H9 (cell line): ENCODE measurements around the gene ATAT1. TPM values are rescaled to one million over a fixed set of nuclear protein-coding genes. Genes with fewer than 3 reads are reported as not detected.

Experiments used
- DNase-seq: peaks from one replicate; pipeline ENCODE4 v3.0.0-alpha.2; 2017
- H2AFZ ChIP-seq: one replicate; pipeline ENCODE4 v1.6.1; 2013; ENCODE audit warnings: mild to moderate bottlenecking, low read length, control low read depth, moderate library complexity
- H2AK5ac ChIP-seq: 2 replicates; pipeline ENCODE4 v1.6.1; 2013; ENCODE audit warnings: low read length, control low read depth, mixed read lengths; ENCODE audit not compliant: insufficient read length
- H2BK120ac ChIP-seq: one replicate; pipeline ENCODE4 v1.6.1; 2013; ENCODE audit warnings: low read depth, mild to moderate bottlenecking, low read length, control low read depth, inconsistent platforms; ENCODE audit not compliant: poor library complexity, severe bottlenecking
- H2BK12ac ChIP-seq: 2 replicates; pipeline ENCODE4 v1.6.1; 2013; ENCODE audit warnings: low read length, control low read depth, mixed read lengths, low read depth; ENCODE audit not compliant: insufficient read length
- H2BK15ac ChIP-seq: 2 replicates; pipeline ENCODE4 v1.6.1; 2013; ENCODE audit warnings: low read depth, low read length, control low read depth
- H2BK20ac ChIP-seq: one replicate; pipeline ENCODE4 v1.6.1; 2013; ENCODE audit warnings: low read depth, mild to moderate bottlenecking, low read length, control low read depth, inconsistent platforms; ENCODE audit not compliant: poor library complexity, severe bottlenecking
- H2BK5ac ChIP-seq: 2 replicates; pipeline ENCODE4 v1.6.1; 2013; ENCODE audit warnings: low read length, control low read depth, mixed read lengths; ENCODE audit not compliant: insufficient read length
- H3K14ac ChIP-seq: 2 replicates; pipeline ENCODE4 v1.6.1; 2013; ENCODE audit warnings: low read length, control low read depth; ENCODE audit not compliant: insufficient read depth
- H3K18ac ChIP-seq: 2 replicates; pipeline ENCODE4 v1.6.1; 2013; ENCODE audit warnings: low read depth, mild to moderate bottlenecking, mixed read lengths, low read length, control low read depth; ENCODE audit not compliant: insufficient read length
- H3K23ac ChIP-seq: 2 replicates; pipeline ENCODE4 v1.6.1; 2013; ENCODE audit warnings: low read length, control low read depth, mixed read lengths, low read depth; ENCODE audit not compliant: insufficient read length
- H3K23me2 ChIP-seq: 2 replicates; pipeline ENCODE4 v1.6.1; 2013; ENCODE audit warnings: low read depth, mild to moderate bottlenecking, mixed read lengths, low read length, control low read depth; ENCODE audit not compliant: insufficient read length, poor library complexity, severe bottlenecking
- H3K27ac ChIP-seq: 2 replicates; pipeline ENCODE4 v1.5.1; 2013; ENCODE audit warnings: low read length, control low read depth, mixed read lengths, low read depth; ENCODE audit not compliant: insufficient read length
- H3K27me3 ChIP-seq: 2 replicates; pipeline ENCODE4 v1.6.1; 2013; ENCODE audit warnings: low read length, control low read depth, inconsistent platforms; ENCODE audit not compliant: insufficient read depth
- H3K4ac ChIP-seq: 2 replicates; pipeline ENCODE4 v1.6.1; 2013; ENCODE audit warnings: low read depth, mild to moderate bottlenecking, control low read depth, inconsistent platforms, low read length, moderate library complexity
- H3K4me1 ChIP-seq: 2 replicates; pipeline ENCODE4 v1.6.1; 2013; ENCODE audit warnings: low read length, control low read depth, inconsistent platforms; ENCODE audit not compliant: insufficient read depth
- H3K4me2 ChIP-seq: 2 replicates; pipeline ENCODE4 v1.6.1; 2013; ENCODE audit warnings: low read length, control low read depth, mixed read lengths; ENCODE audit not compliant: insufficient read length, insufficient read depth
- H3K56ac ChIP-seq: 2 replicates; pipeline ENCODE4 v1.6.1; 2013; ENCODE audit warnings: low read depth, mild to moderate bottlenecking, mixed read lengths, low read length, control low read depth; ENCODE audit not compliant: insufficient read length
- H3K79me1 ChIP-seq: 2 replicates; pipeline ENCODE4 v1.6.1; 2013; ENCODE audit warnings: low read depth, mild to moderate bottlenecking, moderate library complexity, low read length, control low read depth, inconsistent platforms; ENCODE audit not compliant: insufficient read depth, poor library complexity, severe bottlenecking
- H3K79me2 ChIP-seq: 2 replicates; pipeline ENCODE4 v1.6.1; 2013; ENCODE audit warnings: low read length, control low read depth, inconsistent platforms; ENCODE audit not compliant: insufficient read depth
- H3K9ac ChIP-seq: 2 replicates; pipeline ENCODE4 v1.6.1; 2013; ENCODE audit warnings: low read length, control low read depth, mixed read lengths; ENCODE audit not compliant: insufficient read length; ENCODE audit errors: extremely low read depth
- H3K9me3 ChIP-seq: one replicate; pipeline ENCODE4 v1.6.1; 2013; ENCODE audit warnings: low read depth, low read length, inconsistent platforms; ENCODE audit not compliant: control insufficient read depth
- H3T11ph ChIP-seq: one replicate; pipeline ENCODE4 v1.6.1; 2013; ENCODE audit warnings: mild to moderate bottlenecking, low read length, control low read depth, inconsistent platforms
- H4K20me1 ChIP-seq: one replicate; pipeline ENCODE4 v1.6.1; 2013; ENCODE audit not compliant: control insufficient read depth, insufficient read length, insufficient read depth
- H4K5ac ChIP-seq: 2 replicates; pipeline ENCODE4 v1.6.1; 2013; ENCODE audit warnings: low read depth, mild to moderate bottlenecking, mixed read lengths, low read length, control low read depth; ENCODE audit not compliant: insufficient read length
- H4K8ac ChIP-seq: replicated peaks from 2 replicates; pipeline ENCODE4 v1.6.1; 2013; ENCODE audit warnings: low read length, control low read depth, mixed read lengths, low read depth; ENCODE audit not compliant: insufficient read length
- H4K91ac ChIP-seq: 2 replicates; pipeline ENCODE4 v1.6.1; 2013; ENCODE audit warnings: low read depth, mild to moderate bottlenecking, moderate library complexity, mixed read lengths, low read length, control low read depth; ENCODE audit not compliant: insufficient read length
- H3K27ac Mint-ChIP-seq, 3 experiments: 2 replicates in 2 of 3; 3 replicates in 1 of 3; pipeline ENCODE4 v1.8.0; 2020 to 2021; ENCODE audit warnings: mixed read lengths in 3 of 3, mild to moderate bottlenecking in 1 of 3, moderate library complexity in 1 of 3
- H3K27me3 Mint-ChIP-seq: 2 replicates; pipeline ENCODE4 v1.8.0; 2021; ENCODE audit warnings: low read depth, mild to moderate bottlenecking, moderate library complexity, mixed read lengths
- H3K36me3 Mint-ChIP-seq, 3 experiments: 2 replicates in 2 of 3; 3 replicates in 1 of 3; pipeline ENCODE4 v1.8.0; 2020 to 2021; ENCODE audit warnings: low read depth in 3 of 3, mixed read lengths in 3 of 3; ENCODE audit not compliant: insufficient read depth in 1 of 3
- H3K4me1 Mint-ChIP-seq, 2 experiments: 2 replicates each; pipeline ENCODE4 v1.8.0; 2020; ENCODE audit warnings: mixed read lengths in 2 of 2
- H3K4me3 Mint-ChIP-seq, 2 experiments: 2 replicates in 1 of 2; 3 replicates in 1 of 2; pipeline ENCODE4 v1.8.0; 2020 to 2021; ENCODE audit warnings: mild to moderate bottlenecking in 2 of 2, mixed read lengths in 2 of 2, moderate library complexity in 1 of 2
- H3K9me3 Mint-ChIP-seq, 2 experiments: 2 replicates in 1 of 2; 3 replicates in 1 of 2; pipeline ENCODE4 v1.8.0; 2020; ENCODE audit warnings: mild to moderate bottlenecking in 2 of 2, mixed read lengths in 2 of 2, moderate library complexity in 1 of 2
- CTCF ChIP-seq: fragments of 200-600 bp; sonication (generic); conservative IDR thresholded peaks from 3 replicates; pipeline ENCODE4 v1.8.0; 2021; ENCODE audit warnings: antibody characterized with exemption, mild to moderate bottlenecking
- WGBS: extraction: QIAGEN DNeasy Blood & Tissue Kit; methylation state at CpG from one replicate; pipeline ENCODE4 v1.1.7; 2013; ENCODE audit warnings: missing lambda C conversion rate, low lambda C conversion rate, mixed read lengths; ENCODE audit not compliant: insufficient read length; ENCODE audit errors: extremely low coverage; 5-methylcytosine and 5-hydroxymethylcytosine counted together
- total RNA-seq: library from RNA; stranded (reverse); gene quantifications from 2 replicates; pipeline ENCODE4 v1.2.1, GENCODE V29; 2021

Gene ATAT1
- total RNA-seq, 1 experiment from 2014 or later, result 20.1 TPM

GRCh38 chr6:30676660-30677285, 50.1 kb downstream of the ATAT1 start:
- H2BK5ac ChIP-seq, result no peak overlapping the region
- no peak overlapping the region for H4K91ac ChIP-seq
- Mint-ChIP-seq H3K27ac (peak overlapping the region in 1 of 3 experiments; percentile 75; a peak in 1 of 7 replicates), H3K9me3 (no peaks in the 10 kb centered on the region; a peak in 1 of 5 replicates), H3K27me3 (no peaks in the 10 kb centered on the region), H3K36me3 (peaks cover 10 to 30% (median 25%) of the 10 kb centered on the region in 3 experiments; a peak in 6 of 7 replicates), H3K4me3 (no peak overlapping the region; a peak in 1 of 5 replicates), H3K4me1 (peaks cover 19 to 22% of the 10 kb centered on the region in 2 experiments)
- no peaks in the 10 kb centered on the region for H3K27me3 ChIP-seq
- no peak overlapping the region for H3K23ac ChIP-seq
- no peak overlapping the region for H2BK120ac ChIP-seq
- H3K56ac ChIP-seq, result no peak overlapping the region
- peaks cover 3% of the 10 kb centered on the region for H3K79me1 ChIP-seq
- no CpG with 5 or more reads among the region's 10 CpGs for WGBS
- no peaks in the 10 kb centered on the region for H3K79me2 ChIP-seq
- DNase-seq, result no peak
- H3K4me1 ChIP-seq, result no peaks in the 10 kb centered on the region; the same call in 1 of the 2 replicates
- no peak overlapping the region for H3K4ac ChIP-seq
- H4K20me1 ChIP-seq, result no peaks in the 10 kb centered on the region
- H4K5ac ChIP-seq, result no peak overlapping the region
- no peak overlapping the region for H3K9ac ChIP-seq
- no peak overlapping the region for H4K8ac ChIP-seq
- no peak overlapping the region for H2BK20ac ChIP-seq
- H3K9me3 ChIP-seq, result no peaks in the 10 kb centered on the region
- no peak overlapping the region for H2BK12ac ChIP-seq
- H3K23me2 ChIP-seq, result peaks cover 4% of the 10 kb centered on the region
- no peak for TF ChIP-seq CTCF
- H2BK15ac ChIP-seq, result no peak overlapping the region
- no peak overlapping the region for H3K27ac ChIP-seq
- no peak overlapping the region for H2AFZ ChIP-seq
- H2AK5ac ChIP-seq, result no peak overlapping the region
- no peak overlapping the region for H3K4me2 ChIP-seq
- no peak overlapping the region for H3K18ac ChIP-seq
- H3K14ac ChIP-seq, result no peak overlapping the region
- no peak overlapping the region for H3T11ph ChIP-seq
